Activated CD8-positive, alpha-beta T cell treated with anti-CD3 and anti-CD28 coated beads for 36 hours (primary cell): ENCODE data around the gene TGFBRAP1. TPM values are rescaled to one million over a fixed set of nuclear protein-coding genes. Genes with fewer than 3 reads are reported as not detected.

Source experiments
- ATAC-seq: fragments of 200-7000 bp; cut with Tn5 transposase; one replicate; pipeline ENCODE4 v1.10.0; 2021; ENCODE audit warnings: mild to moderate bottlenecking, moderate library complexity
- CTCF ChIA-PET: fragments of 350-600 bp; sonication (Branson Sonifier 250); formaldehyde crosslinking; loops from one replicate; lab custom pipeline; 2021; ENCODE audit warnings: antibody characterized with exemption; lab: Charles Lee
- POLR2A ChIA-PET: fragments of 350-600 bp; sonication (Branson Sonifier 250); formaldehyde crosslinking; loops from one replicate; lab custom pipeline; 2021; ENCODE audit warnings: antibody characterized with exemption; lab: Charles Lee
- DNase-seq: peaks from one replicate; pipeline ENCODE4 v3.0.0-alpha.2; 2020
- H3K27ac Mint-ChIP-seq: one replicate; pipeline ENCODE4 v1.8.0; 2021; ENCODE audit warnings: mild to moderate bottlenecking, mixed read lengths
- H3K27me3 Mint-ChIP-seq: one replicate; pipeline ENCODE4 v1.8.0; 2021; ENCODE audit warnings: mixed read lengths
- H3K36me3 Mint-ChIP-seq: one replicate; pipeline ENCODE4 v1.8.0; 2021; ENCODE audit warnings: low read depth, mixed read lengths
- H3K4me1 Mint-ChIP-seq: one replicate; pipeline ENCODE4 v1.8.0; 2021; ENCODE audit warnings: low read depth, mixed read lengths
- H3K4me3 Mint-ChIP-seq: one replicate; pipeline ENCODE4 v1.8.0; 2021; ENCODE audit warnings: mild to moderate bottlenecking, moderate library complexity, mixed read lengths
- H3K9me3 Mint-ChIP-seq: one replicate; pipeline ENCODE4 v1.8.0; 2021; ENCODE audit warnings: mixed read lengths
- CTCF ChIP-seq: fragments of 200-600 bp; IDR thresholded peaks from one replicate; pipeline ENCODE4 v1.8.0; 2022; ENCODE audit warnings: antibody characterized with exemption, mild to moderate bottlenecking
- intact Hi-C: fragments of 100-400 bp; cut with micrococcal nuclease; formaldehyde crosslinking; loops from one replicate; pipeline ENCODE4 v1.10.0; 2022
- total RNA-seq, 2 experiments: library from RNA; stranded (reverse); gene quantifications; one replicate each; pipeline ENCODE4 v1.2.3, GENCODE V29; 2021

The TGFBRAP1 gene, protein sequence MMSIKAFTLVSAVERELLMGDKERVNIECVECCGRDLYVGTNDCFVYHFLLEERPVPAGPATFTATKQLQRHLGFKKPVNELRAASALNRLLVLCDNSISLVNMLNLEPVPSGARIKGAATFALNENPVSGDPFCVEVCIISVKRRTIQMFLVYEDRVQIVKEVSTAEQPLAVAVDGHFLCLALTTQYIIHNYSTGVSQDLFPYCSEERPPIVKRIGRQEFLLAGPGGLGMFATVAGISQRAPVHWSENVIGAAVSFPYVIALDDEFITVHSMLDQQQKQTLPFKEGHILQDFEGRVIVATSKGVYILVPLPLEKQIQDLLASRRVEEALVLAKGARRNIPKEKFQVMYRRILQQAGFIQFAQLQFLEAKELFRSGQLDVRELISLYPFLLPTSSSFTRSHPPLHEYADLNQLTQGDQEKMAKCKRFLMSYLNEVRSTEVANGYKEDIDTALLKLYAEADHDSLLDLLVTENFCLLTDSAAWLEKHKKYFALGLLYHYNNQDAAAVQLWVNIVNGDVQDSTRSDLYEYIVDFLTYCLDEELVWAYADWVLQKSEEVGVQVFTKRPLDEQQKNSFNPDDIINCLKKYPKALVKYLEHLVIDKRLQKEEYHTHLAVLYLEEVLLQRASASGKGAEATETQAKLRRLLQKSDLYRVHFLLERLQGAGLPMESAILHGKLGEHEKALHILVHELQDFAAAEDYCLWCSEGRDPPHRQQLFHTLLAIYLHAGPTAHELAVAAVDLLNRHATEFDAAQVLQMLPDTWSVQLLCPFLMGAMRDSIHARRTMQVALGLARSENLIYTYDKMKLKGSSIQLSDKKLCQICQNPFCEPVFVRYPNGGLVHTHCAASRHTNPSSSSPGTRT
- 10 to 100 TPM; 17.9 to 20.2 TPM for total RNA-seq

GRCh38 chr2:105329561-105330495 lies at the start of gene TGFBRAP1:
Gene TGFBRAP1 (minus strand): TSS chr2:105329735. CDS start chr2:105308301, 21,434 bp downstream.
- H3K9me3 Mint-ChIP-seq: no peaks in the 10 kb centered on the region
- H3K36me3 Mint-ChIP-seq: peaks cover 17% of the 10 kb centered on the region
- peak within 1 kb of the TSS; percentile 88 for H3K4me3 Mint-ChIP-seq
- H3K4me1 Mint-ChIP-seq: peaks cover 39% of the 10 kb centered on the region
- CTCF ChIA-PET: interaction anchor here (0.8 to 1.9 kb wide), 3 partner anchors 16 to 35 kb away, joined by 3 to 4 read pairs (median 3); no protein-coding TSS in a partner anchor
- peak; percentile 56 for DNase-seq
- POLR2A ChIA-PET: interaction anchor here (0.5 to 2.4 kb wide), 6 partner anchors 8 to 417 kb away, joined by 3 to 14 read pairs (median 4); partner anchors contain the start of gene C2orf49
- H3K27me3 Mint-ChIP-seq: no peaks in the 10 kb centered on the region
- peak within 1 kb of the TSS; percentile 97 for H3K27ac Mint-ChIP-seq
- intact Hi-C loops: no loop called here
- TF ChIP-seq CTCF: no peak
- peak; percentile 82 for ATAC-seq

DNA sequence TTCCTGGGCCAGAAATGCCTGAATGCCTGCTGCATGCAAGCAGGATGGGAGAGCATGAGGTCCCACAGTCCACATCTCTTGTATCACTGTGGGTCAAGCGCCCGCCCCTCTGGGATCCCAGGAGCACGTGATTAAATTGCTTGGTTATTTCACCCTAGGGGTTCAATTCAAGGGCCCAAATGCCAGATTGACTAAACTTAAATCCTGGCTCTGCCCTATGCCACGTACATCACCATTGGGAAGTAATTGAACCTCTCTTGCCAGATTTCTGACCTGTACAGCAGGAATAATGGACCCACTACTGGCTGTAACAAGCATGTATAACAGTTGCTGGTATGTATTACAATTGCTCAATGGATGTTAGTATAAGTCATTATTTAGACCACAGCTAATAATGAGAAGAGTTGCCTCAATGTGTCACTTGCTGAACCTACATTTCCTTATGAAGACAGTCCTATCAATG lies 49.4 kb upstream of the TGFBRAP1 start:
- ChIA-PET CTCF (interaction anchor here (1.2 kb wide), 1 partner anchor 16 kb away, joined by 3 read pairs; no protein-coding TSS in a partner anchor), POLR2A (no interaction called here)
- H3K4me1 Mint-ChIP-seq: peaks cover 2% of the 10 kb centered on the region
- no peaks in the 10 kb centered on the region for H3K27me3 Mint-ChIP-seq
- no peak for DNase-seq
- no peaks in the 10 kb centered on the region for H3K9me3 Mint-ChIP-seq
- TF ChIP-seq CTCF: no peak
- H3K27ac Mint-ChIP-seq: no peak overlapping the region
- H3K4me3 Mint-ChIP-seq: no peak overlapping the region
- intact Hi-C loops: no loop called here
- no peak for ATAC-seq
- no peaks in the 10 kb centered on the region for H3K36me3 Mint-ChIP-seq

DNA sequence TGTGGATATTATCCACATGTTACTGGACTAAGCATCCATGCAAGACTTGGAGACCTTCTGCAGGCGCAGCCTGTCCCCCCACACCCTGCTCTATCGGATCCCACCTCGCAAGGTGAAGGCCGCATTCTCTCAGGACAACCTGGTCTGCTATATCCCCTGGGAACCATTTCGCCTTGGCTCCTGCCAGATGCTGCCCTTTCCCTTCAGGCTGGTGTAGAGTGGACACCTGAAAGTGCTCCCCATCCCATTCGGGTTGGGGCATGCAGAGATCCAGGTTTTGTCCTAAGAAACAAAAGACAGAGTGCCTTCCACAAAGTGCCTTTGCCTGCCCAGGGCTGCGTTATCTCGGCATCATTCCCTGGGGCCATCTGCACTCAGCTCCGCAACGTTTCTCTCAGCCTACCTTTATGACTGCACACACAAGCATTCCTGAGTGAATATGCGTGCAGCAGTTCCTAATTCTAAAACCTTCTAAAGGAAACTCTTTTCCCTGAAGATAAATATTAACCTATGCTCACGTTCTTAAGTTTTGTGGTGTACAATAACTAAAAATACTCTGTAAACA lies 48.8 kb upstream of the TGFBRAP1 start:
- ATAC-seq (no peak), DNase-seq (no peak)
- Mint-ChIP-seq H3K27me3 (no peaks in the 10 kb centered on the region), H3K27ac (no peak overlapping the region), H3K9me3 (no peaks in the 10 kb centered on the region), H3K36me3 (no peaks in the 10 kb centered on the region), H3K4me1 (peaks cover 2% of the 10 kb centered on the region), H3K4me3 (no peak overlapping the region)
- ChIA-PET POLR2A (no interaction called here), CTCF (interaction anchor here (1.2 kb wide), 1 partner anchor 15 kb away, joined by 3 read pairs; no protein-coding TSS in a partner anchor)
- no peak for TF ChIP-seq CTCF
- intact Hi-C loops: no loop called here

- Mint-ChIP-seq H3K4me1 (peaks cover 2% of the 10 kb centered on the region), H3K36me3 (no peaks in the 10 kb centered on the region), H3K27me3 (no peaks in the 10 kb centered on the region), H3K27ac (no peak overlapping the region), H3K4me3 (no peak overlapping the region), H3K9me3 (no peaks in the 10 kb centered on the region)
- intact Hi-C loops: no loop called here
- no peak for DNase-seq
- CTCF ChIA-PET: interaction anchor here (1.2 kb wide), 1 partner anchor 14 kb away, joined by 3 read pairs; no protein-coding TSS in a partner anchor
- ATAC-seq: no peak
- POLR2A ChIA-PET: no interaction called here
- no peak for TF ChIP-seq CTCF
Observed at GRCh38 chr2:105377871-105378270, 48.3 kb upstream of the TGFBRAP1 start.
